Hematopoietic multipotent progenitor cell treated with erythropoietin and hydrocortisone succinate and interleukin-3 and kit ligand, for 17 days (in vitro differentiated cells): Measurements from ENCODE around the gene OR2M4.
A peak's percentile ranks its signal among the peaks of the same experiment; 100 is the strongest.
"Not testable (repeated sequence)": the region's sequence is repeated elsewhere in the genome, so short reads cannot be mapped to it uniquely, and the experiment has no call there.

Experiments used
- DNase-seq: peaks from one replicate; pipeline ENCODE4 v3.0.0-alpha.2; 2015; ENCODE audit warnings: low spot score

The OR2M4 gene

GRCh38 chr1:248231117-248231516, at the start of gene OR2M4:
Gene OR2M4, plus strand, starts transcription at chr1:248231417. Its CDS starts 7,512 bp downstream, at chr1:248238929.
- DNase-seq, result no peak

- DNase-seq, result no peak
Observed at GRCh38 chr1:248183996-248184395, 47.2 kb upstream of the OR2M4 start.

- DNase-seq, result no peak
Observed at GRCh38 chr1:248187363-248187762, 43.9 kb upstream of the OR2M4 start.

DNA sequence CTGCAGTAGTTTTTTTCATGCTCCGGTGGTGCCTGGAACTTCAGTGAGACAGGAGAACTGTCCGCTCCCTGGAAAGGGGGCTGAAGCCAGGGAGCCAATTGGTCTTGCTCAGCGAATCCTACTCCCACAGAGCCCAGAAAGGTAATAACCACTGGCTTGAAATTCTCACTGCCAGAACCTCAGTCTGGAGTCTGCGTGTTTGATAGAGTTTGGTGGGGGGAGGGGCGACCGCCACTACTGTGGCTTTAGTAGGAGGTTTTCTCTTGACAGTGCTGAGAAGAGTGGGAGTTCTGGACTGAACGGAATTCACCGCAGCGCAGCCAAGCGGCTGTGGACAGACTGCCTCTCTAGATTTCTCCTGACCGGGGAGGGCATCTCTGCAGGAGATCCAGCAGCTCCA, 42.2 kb upstream of the OR2M4 start:
- no peak for DNase-seq

DNA sequence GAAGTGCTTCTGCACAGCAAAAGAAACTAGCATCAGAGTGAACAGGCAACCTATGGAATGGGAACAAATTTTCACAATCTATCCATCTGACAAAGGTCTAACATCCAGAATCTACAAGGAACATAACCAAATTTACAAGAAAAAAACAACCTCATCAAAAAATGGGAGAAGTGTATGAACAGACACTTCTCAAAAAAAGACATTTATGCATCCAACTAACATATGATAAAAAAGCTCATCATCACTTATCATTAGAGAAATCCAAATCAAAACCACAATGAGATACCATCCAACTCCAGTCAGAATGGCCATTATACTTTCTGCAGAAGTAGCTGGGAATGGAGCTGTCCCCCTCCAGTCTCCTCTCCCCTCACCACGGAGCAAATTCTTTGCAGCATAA, 37.1 kb upstream of the OR2M4 start:
- no peak for DNase-seq

DNA sequence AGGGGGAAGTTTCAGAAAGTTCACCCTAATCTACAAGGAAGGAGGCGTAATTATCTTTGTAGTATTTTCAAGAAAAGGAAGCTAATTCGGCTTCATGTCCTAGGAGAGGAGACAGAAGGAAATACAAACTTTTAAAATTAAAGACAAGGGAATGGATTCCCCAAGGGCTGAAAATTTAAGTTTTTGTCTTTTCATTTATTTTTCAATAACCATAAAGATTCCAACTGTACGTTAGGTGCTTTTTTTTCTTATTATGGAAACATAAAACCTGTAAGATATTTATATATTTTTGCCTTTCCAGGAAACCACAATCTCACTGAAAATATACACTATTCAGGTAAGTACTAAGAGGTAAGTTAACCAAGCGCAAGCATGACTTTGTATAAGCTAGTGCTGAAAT, 34.3 kb upstream of the OR2M4 start, which contains the start of gene OR2M3:
Gene OR2M3, plus strand, starts transcription at position 301 of the 400 bp plus-strand sequence. CDS start 5,803 bp downstream, outside the sequence.
- DNase-seq, result no peak

- no peak for DNase-seq
Observed at GRCh38 chr1:248215880-248216279, 15.3 kb upstream of the OR2M4 start.

DNA sequence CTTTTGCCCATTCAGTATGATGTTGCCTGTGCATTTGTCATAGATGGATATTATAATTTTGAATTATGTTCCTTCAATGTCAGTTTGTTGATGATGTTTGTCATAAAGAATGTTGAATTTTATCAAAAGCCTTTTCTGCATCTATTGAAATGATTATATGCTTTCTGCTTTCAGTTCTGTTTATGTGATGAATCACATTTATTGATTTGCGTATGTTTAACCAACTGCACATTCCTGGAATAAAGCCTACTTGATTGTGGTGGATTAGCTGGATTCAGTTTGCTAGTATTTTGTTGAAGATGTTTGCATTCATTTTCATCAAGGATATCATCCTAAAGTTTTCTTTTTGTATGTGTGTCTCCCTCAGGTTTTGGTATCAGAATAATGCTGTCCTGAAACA, 5.7 kb upstream of the OR2M4 start:
- no peak for DNase-seq

DNA sequence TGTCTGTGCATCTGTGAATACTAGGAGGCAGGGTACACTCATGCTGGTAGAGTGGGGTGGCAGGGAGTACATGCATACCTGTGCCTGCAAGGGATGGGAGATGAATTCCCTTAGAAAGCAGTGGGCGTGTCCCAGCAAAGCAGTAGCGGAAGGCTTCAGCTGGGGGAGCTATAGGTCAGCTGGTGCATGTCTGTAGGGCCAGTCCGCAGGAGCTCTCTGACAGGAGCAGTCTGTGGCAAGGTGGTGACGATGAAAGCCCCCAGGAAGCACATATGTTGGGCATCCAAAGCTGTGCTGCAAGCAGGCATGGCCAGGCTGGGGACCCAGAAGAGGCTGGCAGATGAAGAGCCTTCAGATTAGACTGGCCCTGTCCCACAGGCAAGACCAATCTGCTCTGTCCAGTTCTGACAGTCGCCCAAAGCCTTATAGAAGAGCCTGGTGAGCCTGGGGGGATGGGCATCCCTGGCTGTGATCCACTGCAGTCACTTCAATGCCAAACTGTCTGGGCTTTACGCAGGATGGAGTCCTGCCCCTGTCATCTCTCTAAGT, 1.8 kb upstream of the OR2M4 start:
- no peak for DNase-seq

GRCh38 chr1:248239478-248239877, 8.3 kb downstream of the OR2M4 start:
- no peak for DNase-seq

DNA sequence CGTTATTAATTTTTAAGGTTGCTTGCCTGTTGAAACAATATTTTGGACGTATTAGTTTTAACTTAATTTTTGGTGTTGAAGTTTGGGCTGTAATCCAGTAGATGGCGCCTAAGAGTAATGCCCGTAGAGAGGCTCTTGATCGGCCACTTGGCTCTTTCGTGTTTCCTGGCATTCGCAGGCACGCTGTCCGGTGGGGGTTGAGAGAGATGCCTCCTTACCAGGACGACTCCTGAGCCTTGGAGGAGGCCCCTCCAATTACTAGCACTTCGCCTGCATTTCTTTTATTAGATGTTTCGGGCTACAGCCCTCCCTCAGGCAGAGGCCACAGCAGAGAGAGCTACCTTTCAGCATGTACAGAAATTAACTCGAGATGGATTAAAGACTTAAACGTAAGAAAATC, 12.0 kb downstream of the OR2M4 start:
- peak; percentile 11 for DNase-seq

DNA sequence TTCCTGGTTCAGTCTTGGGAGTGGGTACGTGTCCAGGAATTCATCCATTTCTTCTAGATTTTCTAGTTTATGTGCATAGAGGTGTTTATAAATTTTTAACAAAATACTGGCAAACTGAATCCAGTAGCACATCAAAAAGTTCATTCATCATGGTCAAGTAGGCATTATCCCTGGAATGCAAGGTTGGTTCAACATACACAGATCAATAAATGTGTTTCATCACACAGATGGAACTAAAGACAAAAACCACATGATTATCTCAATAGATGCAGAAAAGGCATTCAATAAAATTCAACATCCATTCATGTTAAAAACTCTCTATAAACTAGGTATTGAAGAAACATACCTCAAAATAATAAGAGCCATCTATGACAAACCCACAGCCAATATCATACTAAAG, 28.1 kb downstream of the OR2M4 start:
- DNase-seq, result not testable (repeated sequence)

- DNase-seq, result no peak
Observed at GRCh38 chr1:248268178-248268577, 37.0 kb downstream of the OR2M4 start.

GRCh38 chr1:248273225-248273624, 42.0 kb downstream of the OR2M4 start:
- not testable (repeated sequence) for DNase-seq

DNA sequence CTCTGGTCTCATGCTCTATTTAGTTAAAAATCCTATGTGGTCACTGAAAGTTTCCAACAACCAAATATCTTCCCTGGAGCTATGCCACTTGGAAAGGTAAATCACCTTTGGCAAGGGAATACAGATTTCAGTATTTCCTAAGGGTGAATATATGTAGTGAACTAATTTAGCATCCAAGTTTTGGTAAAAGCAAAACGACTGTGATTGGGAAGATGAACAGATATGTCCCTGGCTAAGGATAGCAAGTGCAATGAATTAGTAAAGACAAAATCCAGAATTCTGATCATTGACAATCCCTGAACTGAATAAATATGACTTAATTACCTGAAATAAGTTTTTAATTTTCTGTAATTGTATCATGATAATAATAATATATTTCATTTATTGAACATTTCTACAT, 46.7 kb downstream of the OR2M4 start, which contains the start of gene OR2T33:
Gene OR2T33, minus strand, starts transcription at position 101 of the 400 bp plus-strand sequence. CDS start 4,162 bp downstream, outside the sequence.
- no peak for DNase-seq

GRCh38 chr1:248288391-248288790, 57.2 kb downstream of the OR2M4 start:
- no peak for DNase-seq
